Neural progenitor cell (in vitro differentiated cells): ENCODE data around the gene TXNDC5.

Experiments used
- EZH2phosphoT487 ChIP-seq: fragments of 200-600 bp; sonication (generic); IDR thresholded peaks from 2 replicates; pipeline ENCODE4 v1.6.1; 2017; ENCODE audit warnings: antibody characterized with exemption
- TF ChIP-seq, protein P1 (sequence below): fragments of 200-600 bp; sonication (generic); IDR thresholded peaks from 2 replicates; pipeline ENCODE4 v1.5.1; 2017; ENCODE audit warnings: antibody characterized with exemption, mild to moderate bottlenecking

DNA sequence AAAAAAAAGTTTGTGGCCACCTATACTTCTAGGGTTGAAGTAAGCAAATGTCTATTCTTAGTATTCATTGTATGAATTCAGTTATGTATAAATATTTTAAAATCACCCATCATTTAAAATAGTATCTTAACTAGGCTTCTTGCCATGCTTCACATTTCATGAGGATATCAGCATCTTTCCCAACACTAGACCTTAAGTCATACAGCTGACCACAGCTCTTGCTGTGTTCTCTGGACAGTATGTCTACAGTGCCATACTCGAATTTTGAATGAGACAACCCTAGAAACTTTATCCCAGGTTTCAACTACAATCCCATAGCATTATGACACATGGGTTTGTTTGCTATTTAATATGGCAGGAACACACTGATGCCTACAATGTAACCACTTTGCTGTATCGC lies 5.2 kb downstream of the TXNDC5 start:
- TF ChIP-seq, protein P1, sequence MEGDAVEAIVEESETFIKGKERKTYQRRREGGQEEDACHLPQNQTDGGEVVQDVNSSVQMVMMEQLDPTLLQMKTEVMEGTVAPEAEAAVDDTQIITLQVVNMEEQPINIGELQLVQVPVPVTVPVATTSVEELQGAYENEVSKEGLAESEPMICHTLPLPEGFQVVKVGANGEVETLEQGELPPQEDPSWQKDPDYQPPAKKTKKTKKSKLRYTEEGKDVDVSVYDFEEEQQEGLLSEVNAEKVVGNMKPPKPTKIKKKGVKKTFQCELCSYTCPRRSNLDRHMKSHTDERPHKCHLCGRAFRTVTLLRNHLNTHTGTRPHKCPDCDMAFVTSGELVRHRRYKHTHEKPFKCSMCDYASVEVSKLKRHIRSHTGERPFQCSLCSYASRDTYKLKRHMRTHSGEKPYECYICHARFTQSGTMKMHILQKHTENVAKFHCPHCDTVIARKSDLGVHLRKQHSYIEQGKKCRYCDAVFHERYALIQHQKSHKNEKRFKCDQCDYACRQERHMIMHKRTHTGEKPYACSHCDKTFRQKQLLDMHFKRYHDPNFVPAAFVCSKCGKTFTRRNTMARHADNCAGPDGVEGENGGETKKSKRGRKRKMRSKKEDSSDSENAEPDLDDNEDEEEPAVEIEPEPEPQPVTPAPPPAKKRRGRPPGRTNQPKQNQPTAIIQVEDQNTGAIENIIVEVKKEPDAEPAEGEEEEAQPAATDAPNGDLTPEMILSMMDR, result no peak
- TF ChIP-seq EZH2phosphoT487, result no peak
